ENCODE data around the gene PRF1. TPM values are rescaled to one million over a fixed set of nuclear protein-coding genes. Genes with fewer than 3 reads are reported as not detected.

PRF1 gene
- polyA plus RNA-seq, 1 donor (not counting 4 experiments of a cell fraction or from before 2014, with no cell fraction given) = not detected

DNA sequence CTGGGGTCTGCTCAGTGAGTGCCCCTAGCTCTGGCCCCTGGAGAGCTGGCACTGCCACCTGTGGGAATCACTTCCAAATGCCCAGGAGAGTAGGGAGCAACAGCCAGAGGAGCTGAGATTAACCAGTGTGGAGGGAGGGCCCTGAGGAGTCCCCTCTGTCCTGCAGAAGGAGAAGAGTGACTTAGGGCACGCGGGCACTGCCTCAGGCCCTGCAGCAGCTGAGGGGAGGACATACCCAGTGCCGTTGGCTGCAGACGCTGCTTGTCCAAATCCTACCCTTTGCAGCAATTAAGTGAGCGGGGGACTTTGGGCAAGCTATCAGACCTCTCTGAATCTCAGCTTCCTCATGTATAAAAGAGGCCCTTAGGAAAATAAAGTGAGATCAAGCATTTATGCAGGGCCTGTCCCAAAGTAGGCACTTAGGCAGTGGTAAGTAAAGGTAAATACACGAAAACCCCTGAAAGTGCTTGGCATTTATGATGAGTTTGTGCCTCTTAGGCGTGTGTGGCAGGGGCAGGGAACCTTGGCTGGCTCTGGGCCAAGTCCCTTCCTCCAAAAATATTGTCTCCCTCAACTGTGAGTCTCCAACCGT is 16.9 kb downstream of the PRF1 start:
- H3K27ac ChIP-seq (ENCODE audit: control insufficient read depth, insufficient read depth, low read length) = no peak overlapping the region

GRCh38 chr10:70584909-70585544 is 17.5 kb downstream of the PRF1 start:
- Histone ChIP-seq H3K4me1 (ENCODE audit: control insufficient read depth, extremely low read depth, insufficient read depth, low read length) (no peaks in the 10 kb centered on the region), H2AFZ (ENCODE audit: control insufficient read depth, low read length) (no peak overlapping the region), H4K20me1 (ENCODE audit: control insufficient read depth, extremely low read depth, insufficient read depth, low read length) (no peaks in the 10 kb centered on the region), H3K79me2 (ENCODE audit: control insufficient read depth, insufficient read depth, low read length) (no peaks in the 10 kb centered on the region), H3K4me2 (ENCODE audit: control insufficient read depth, extremely low read depth, insufficient read depth, low read depth, low read length) (no peak overlapping the region), H3K27ac (ENCODE audit: control insufficient read depth, insufficient read depth, low read length) (no peak overlapping the region), H3K9me1 (ENCODE audit: control insufficient read depth, extremely low read depth, insufficient read depth, low read length) (no peaks in the 10 kb centered on the region), H3K4me3 (ENCODE audit: control insufficient read depth in 2 of 3, extremely low read depth in 1 of 3, insufficient read depth in 2 of 3, low read depth in 1 of 3, low read length in 3 of 3) (no peak overlapping the region), H3K9me3 (ENCODE audit: control insufficient read depth, low read depth, low read length) (no peaks in the 10 kb centered on the region), H3K9ac (ENCODE audit: control insufficient read depth, extremely low read depth, insufficient read depth, low read length) (no peak overlapping the region), H3K36me3 (ENCODE audit: control insufficient read depth in 2 of 2, extremely low read depth in 1 of 2, insufficient read depth in 2 of 2, low read length in 2 of 2) (no peaks in the 10 kb centered on the region), H3K27me3 (ENCODE audit: control insufficient read depth, extremely low read depth, insufficient read depth, low read length) (peaks cover 44% of the 10 kb centered on the region)
- DNase-seq (ENCODE audit: low read depth, low spot score) = no peak
- dilution Hi-C loops (cut with MboI; ENCODE audit: extremely low pct_ligation_motif_present, low sequenced_read_pairs) = no loop called here
- TF ChIP-seq, protein P1, sequence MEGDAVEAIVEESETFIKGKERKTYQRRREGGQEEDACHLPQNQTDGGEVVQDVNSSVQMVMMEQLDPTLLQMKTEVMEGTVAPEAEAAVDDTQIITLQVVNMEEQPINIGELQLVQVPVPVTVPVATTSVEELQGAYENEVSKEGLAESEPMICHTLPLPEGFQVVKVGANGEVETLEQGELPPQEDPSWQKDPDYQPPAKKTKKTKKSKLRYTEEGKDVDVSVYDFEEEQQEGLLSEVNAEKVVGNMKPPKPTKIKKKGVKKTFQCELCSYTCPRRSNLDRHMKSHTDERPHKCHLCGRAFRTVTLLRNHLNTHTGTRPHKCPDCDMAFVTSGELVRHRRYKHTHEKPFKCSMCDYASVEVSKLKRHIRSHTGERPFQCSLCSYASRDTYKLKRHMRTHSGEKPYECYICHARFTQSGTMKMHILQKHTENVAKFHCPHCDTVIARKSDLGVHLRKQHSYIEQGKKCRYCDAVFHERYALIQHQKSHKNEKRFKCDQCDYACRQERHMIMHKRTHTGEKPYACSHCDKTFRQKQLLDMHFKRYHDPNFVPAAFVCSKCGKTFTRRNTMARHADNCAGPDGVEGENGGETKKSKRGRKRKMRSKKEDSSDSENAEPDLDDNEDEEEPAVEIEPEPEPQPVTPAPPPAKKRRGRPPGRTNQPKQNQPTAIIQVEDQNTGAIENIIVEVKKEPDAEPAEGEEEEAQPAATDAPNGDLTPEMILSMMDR (optimal IDR thresholded peaks at IDR 0.05 in 1 of 3, IDR thresholded peaks at IDR 0.05 in 1 of 3, conservative IDR thresholded peaks at IDR 0.05 in 1 of 3; ENCODE audit: extremely low read depth in 1 of 3, insufficient read depth in 2 of 3, low read length in 3 of 3) = no peak
- no peak for TF ChIP-seq EZH2 (IDR thresholded peaks at IDR 0.05; ENCODE audit: low read length)
- FAIRE-seq = no peak

More for the DNA sequence above, 16.9 kb downstream of the PRF1 start:
- FAIRE-seq = no peak
- peaks cover 47% of the 10 kb centered on the region for H3K27me3 ChIP-seq (ENCODE audit: control insufficient read depth, extremely low read depth, insufficient read depth, low read length)
- no peaks in the 10 kb centered on the region for H4K20me1 ChIP-seq (ENCODE audit: control insufficient read depth, extremely low read depth, insufficient read depth, low read length)
- no peak overlapping the region for H3K4me3 ChIP-seq (ENCODE audit: control insufficient read depth in 2 of 3, extremely low read depth in 1 of 3, insufficient read depth in 2 of 3, low read depth in 1 of 3, low read length in 3 of 3)
- H3K4me2 ChIP-seq (ENCODE audit: control insufficient read depth, extremely low read depth, insufficient read depth, low read depth, low read length) = no peak overlapping the region
- H3K4me1 ChIP-seq (ENCODE audit: control insufficient read depth, extremely low read depth, insufficient read depth, low read length) = no peaks in the 10 kb centered on the region
- TF ChIP-seq, protein P1 (optimal IDR thresholded peaks at IDR 0.05 in 1 of 3, IDR thresholded peaks at IDR 0.05 in 1 of 3, conservative IDR thresholded peaks at IDR 0.05 in 1 of 3; ENCODE audit: extremely low read depth in 1 of 3, insufficient read depth in 2 of 3, low read length in 3 of 3) = no peak
- no peak for TF ChIP-seq EZH2 (IDR thresholded peaks at IDR 0.05; ENCODE audit: low read length)
- H2AFZ ChIP-seq (ENCODE audit: control insufficient read depth, low read length) = no peak overlapping the region
- no peak overlapping the region for H3K9ac ChIP-seq (ENCODE audit: control insufficient read depth, extremely low read depth, insufficient read depth, low read length)
- no peaks in the 10 kb centered on the region for H3K79me2 ChIP-seq (ENCODE audit: control insufficient read depth, insufficient read depth, low read length)
- H3K9me3 ChIP-seq (ENCODE audit: control insufficient read depth, low read depth, low read length) = no peaks in the 10 kb centered on the region
- no peaks in the 10 kb centered on the region for H3K36me3 ChIP-seq (ENCODE audit: control insufficient read depth in 2 of 2, extremely low read depth in 1 of 2, insufficient read depth in 2 of 2, low read length in 2 of 2)
- no peak for DNase-seq (ENCODE audit: low read depth, low spot score)
- no peaks in the 10 kb centered on the region for H3K9me1 ChIP-seq (ENCODE audit: control insufficient read depth, extremely low read depth, insufficient read depth, low read length)
- dilution Hi-C loops (cut with MboI; ENCODE audit: extremely low pct_ligation_motif_present, low sequenced_read_pairs) = no loop called here

All from keratinocyte (primary cell).